Kidney (tissue), 14 donors: ENCODE data around the gene IL1F10. TPM values are rescaled to one million over a fixed set of nuclear protein-coding genes. Genes with fewer than 3 reads are reported as not detected.

ENCODE experiments used
- DNase-seq, 5 donors: peaks; one replicate each; pipeline ENCODE4 v3.0.0-alpha.2; 2013 to 2020
- FAIRE-seq: peaks from 2 replicates; lab custom pipeline; 2012; peaks lifted over from hg19 to GRCh38; lab: Jason Lieb, UNC
- H3K27ac ChIP-seq, 2 donors: one replicate each; pipeline ENCODE4 v1.7.0; 2013; ENCODE audit warnings: low read depth in 2 of 2, low read length in 2 of 2, inconsistent platforms in 1 of 2
- H3K27me3 ChIP-seq: one replicate; pipeline ENCODE4 v1.7.1; 2013; ENCODE audit warnings: low read length, inconsistent platforms; ENCODE audit not compliant: control insufficient read depth, insufficient read depth
- H3K36me3 ChIP-seq, 3 donors: one replicate each; pipeline versions ENCODE4 v1.7.0 to v1.7.1; 2013; ENCODE audit warnings: low read length in 3 of 3, control low read depth in 1 of 3, inconsistent platforms in 1 of 3; ENCODE audit not compliant: insufficient read depth in 3 of 3, control insufficient read depth in 2 of 3
- H3K4me1 ChIP-seq, 3 donors: one replicate each; pipeline versions ENCODE4 v1.7.0 to v1.7.1; 2013; ENCODE audit warnings: low read length in 3 of 3, inconsistent platforms in 1 of 3, low read depth in 1 of 3; ENCODE audit not compliant: control insufficient read depth in 2 of 3, insufficient read depth in 2 of 3
- H3K4me3 ChIP-seq, 3 donors: one replicate each; pipeline versions ENCODE4 v1.7.0 to v1.8.1; 2013; ENCODE audit warnings: low read length in 3 of 3, control low read depth in 1 of 3, inconsistent platforms in 1 of 3
- H3K9ac ChIP-seq, 3 donors: one replicate each; pipeline versions ENCODE4 v1.7.0 to v1.7.1; 2013; ENCODE audit warnings: low read length in 3 of 3, control low read depth in 1 of 3, inconsistent platforms in 1 of 3
- H3K9me3 ChIP-seq, 3 donors: one replicate each; pipeline versions ENCODE4 v1.7.0 to v1.7.1; 2013; ENCODE audit warnings: low read length in 3 of 3, control low read depth in 1 of 3, inconsistent platforms in 1 of 3; ENCODE audit not compliant: control insufficient read depth in 2 of 3, insufficient read depth in 1 of 3
- CTCF ChIP-seq: IDR thresholded peaks from 3 replicates; pipeline ENCODE4 v1.5.1; 2012; ENCODE audit warnings: mild to moderate bottlenecking, moderate library complexity, borderline replicate concordance; ENCODE audit not compliant: insufficient read depth; ENCODE audit errors: extremely low read depth
- intact Hi-C: fragments of 100-400 bp; cut with DNase I; formaldehyde crosslinking; loops from one replicate; pipeline ENCODE4 v1.11.1; 2022
- polyA plus RNA-seq: library from polyadenylated mRNA; stranded (reverse); fragments of 350-450 nt; fragmentation: Illumina TruSeq; extraction: RNeasy Lipid Tissue Mini Kit (QIAGEN cat#74804); gene quantifications from one replicate; pipeline ENCODE4 v1.2.3, GENCODE V29; 2014; ENCODE audit warnings: low read depth, low replicate concordance; ENCODE audit not compliant: insufficient read depth
- total RNA-seq: library from RNA; stranded (reverse); fragmentation: NEBNext Ultra II Directional; extraction: Animal tissue kit (Norgen Biotek cat#: 25700); gene quantifications from one replicate; pipeline ENCODE4 v1.2.1, GENCODE V29; 2021
- donor health status: control.
- donor health status: control.
- donor health status: control.
- donor health status: control.
- donor health status: control.
- donor health status: DM: yes; HTN: yes; CAD: no.
- donor health status: Normal renal cell carcinoma (clear cell type).

Gene IL1F10
- total and polyA plus RNA-seq, 2 donors from 2014 or later = not detected

GRCh38 chr2:113024764-113025163 is 43.0 kb upstream of the IL1F10 start:
- intact Hi-C loops = no loop called here
- no peaks in the 10 kb centered on the region for H3K4me1 ChIP-seq
- no peak overlapping the region for H3K4me3 ChIP-seq
- no peaks in the 10 kb centered on the region for H3K9me3 ChIP-seq
- no peak overlapping the region for H3K27ac ChIP-seq
- no peaks in the 10 kb centered on the region for H3K27me3 ChIP-seq
- no peak overlapping the region for H3K9ac ChIP-seq
- no peak for TF ChIP-seq CTCF
- H3K36me3 ChIP-seq = no peaks in the 10 kb centered on the region
- no peak for FAIRE-seq
- DNase-seq = no peak

- Histone ChIP-seq H3K9me3 (no peaks in the 10 kb centered on the region), H3K4me1 (no peaks in the 10 kb centered on the region), H3K9ac (no peak overlapping the region), H3K27me3 (no peaks in the 10 kb centered on the region), H3K4me3 (no peak overlapping the region), H3K27ac (no peak overlapping the region), H3K36me3 (no peaks in the 10 kb centered on the region)
- TF ChIP-seq CTCF = no peak
- intact Hi-C loops = no loop called here
- FAIRE-seq (no peak), DNase-seq (no peak)
Measured at GRCh38 chr2:113025737-113026136, 42.0 kb upstream of the IL1F10 start.

GRCh38 chr2:113027691-113028090 is 40.1 kb upstream of the IL1F10 start:
- Histone ChIP-seq H3K9me3 (no peaks in the 10 kb centered on the region), H3K27ac (no peak overlapping the region), H3K9ac (no peak overlapping the region), H3K27me3 (no peaks in the 10 kb centered on the region), H3K36me3 (no peaks in the 10 kb centered on the region), H3K4me3 (no peak overlapping the region), H3K4me1 (no peaks in the 10 kb centered on the region)
- DNase-seq = no peak
- no peak for FAIRE-seq
- no peak for TF ChIP-seq CTCF
- intact Hi-C loops = no loop called here

GRCh38 chr2:113028112-113028511 is 39.7 kb upstream of the IL1F10 start:
- FAIRE-seq (no peak), DNase-seq (no peak)
- Histone ChIP-seq H3K9me3 (no peaks in the 10 kb centered on the region), H3K27me3 (no peaks in the 10 kb centered on the region), H3K27ac (no peak overlapping the region), H3K9ac (no peak overlapping the region), H3K4me3 (no peak overlapping the region), H3K36me3 (no peaks in the 10 kb centered on the region), H3K4me1 (no peaks in the 10 kb centered on the region)
- no peak for TF ChIP-seq CTCF
- intact Hi-C loops = no loop called here
